Measurements from ENCODE around the gene ANXA4. TPM values are rescaled to one million over a fixed set of nuclear protein-coding genes. Genes with fewer than 3 reads are reported as not detected.

Gene ANXA4
- total RNA-seq, 1 experiment from 2014 or later, result 183 TPM

- POLR2A ChIA-PET, result no interaction called here
- in situ Hi-C loops (cut with HindIII; ENCODE audit: low pct_unique_long_range_greater_than_20kb, low sequenced_read_pairs), result no loop called here
- Histone ChIP-seq H3K36me3 (ENCODE audit: control insufficient read depth, insufficient read depth, low read length) (no peaks in the 10 kb centered on the region), H3K4me1 (ENCODE audit: control insufficient read depth, insufficient read depth, low read length) (no peaks in the 10 kb centered on the region), H3K27me3 (ENCODE audit: control insufficient read depth, insufficient read depth, low read length) (no peaks in the 10 kb centered on the region), H3K4me3 (ENCODE audit: low read depth in 2 of 2, low read length in 2 of 2) (no peak overlapping the region), H3K9me3 (ENCODE audit: control insufficient read depth, insufficient read depth, low read depth, low read length) (no peaks in the 10 kb centered on the region), H3K27ac (ENCODE audit: low read length) (no peak overlapping the region)
- no TSS peak for BruUV-seq (replicated peaks)
- no peak for DNase-seq (ENCODE audit: low read depth, low spot score)
- no peak for TF ChIP-seq SIN3A (IDR thresholded peaks at IDR 0.05; ENCODE audit: borderline replicate concordance, insufficient read depth, low read depth, low read length)
- no peak for TF ChIP-seq TCF7L2 (IDR thresholded peaks at IDR 0.05; ENCODE audit: low read depth, low read length)
- TF ChIP-seq CTCF (IDR thresholded peaks at IDR 0.05), result no peak
- no peak for TF ChIP-seq REST (IDR thresholded peaks at IDR 0.05; ENCODE audit: insufficient read depth in 1 of 2, low read depth in 2 of 2, low read length in 1 of 2)
- no peak for TF ChIP-seq POLR2AphosphoS5 (IDR thresholded peaks at IDR 0.05; ENCODE audit: low read depth, low read length)
- no peak for ATAC-seq
- intact Hi-C loops (cut with micrococcal nuclease; ENCODE audit: unreplicated experiment), result no loop called here
- CTCF ChIA-PET, result no interaction called here
Observed at GRCh38 chr2:69835666-69836065, 93.7 kb downstream of the ANXA4 start.

- DNase-seq (ENCODE audit: low read depth, low spot score), result no peak
- BruUV-seq (replicated peaks), result no TSS peak
- no peaks in the 10 kb centered on the region for H3K27me3 ChIP-seq (ENCODE audit: control insufficient read depth, insufficient read depth, low read length)
- H3K4me3 ChIP-seq (ENCODE audit: low read depth in 2 of 2, low read length in 2 of 2), result no peak overlapping the region
- ChIA-PET CTCF (no interaction called here), POLR2A (no interaction called here)
- intact Hi-C loops (cut with micrococcal nuclease; ENCODE audit: unreplicated experiment), result no loop called here
- H3K36me3 ChIP-seq (ENCODE audit: control insufficient read depth, insufficient read depth, low read length), result no peaks in the 10 kb centered on the region
- H3K4me1 ChIP-seq (ENCODE audit: control insufficient read depth, insufficient read depth, low read length), result no peaks in the 10 kb centered on the region
- no peaks in the 10 kb centered on the region for H3K9me3 ChIP-seq (ENCODE audit: control insufficient read depth, insufficient read depth, low read depth, low read length)
- in situ Hi-C loops (cut with HindIII; ENCODE audit: low pct_unique_long_range_greater_than_20kb, low sequenced_read_pairs), result no loop called here
- ATAC-seq, result no peak
- TF ChIP-seq SIN3A (IDR thresholded peaks at IDR 0.05; ENCODE audit: borderline replicate concordance, insufficient read depth, low read depth, low read length) (no peak), TCF7L2 (IDR thresholded peaks at IDR 0.05; ENCODE audit: low read depth, low read length) (no peak), POLR2AphosphoS5 (IDR thresholded peaks at IDR 0.05; ENCODE audit: low read depth, low read length) (no peak), REST (IDR thresholded peaks at IDR 0.05; ENCODE audit: insufficient read depth in 1 of 2, low read depth in 2 of 2, low read length in 1 of 2) (no peak), CTCF (IDR thresholded peaks at IDR 0.05) (no peak)
- no peak overlapping the region for H3K27ac ChIP-seq (ENCODE audit: low read length)
Observed at GRCh38 chr2:69836316-69836715, 94.4 kb downstream of the ANXA4 start.

All from Panc1 (cell line).